HG02870 (cell line): ENCODE measurements around the gene PDPK1.
"Not testable (repeated sequence)": the region's sequence is repeated elsewhere in the genome, so short reads cannot be mapped to it uniquely, and the experiment has no call there.

Experiments
- ATAC-seq: cut with Tn5 transposase; IDR thresholded peaks from one replicate; pipeline ENCODE4 v1.9.1; 2021; ENCODE audit warnings: mild to moderate bottlenecking, moderate library complexity; ENCODE audit not compliant: unreplicated experiment

Gene PDPK1

GRCh38 chr16:2609827-2610470, 72.1 kb downstream of the PDPK1 start:
- no peak for ATAC-seq

GRCh38 chr16:2610781-2611498, 73.1 kb downstream of the PDPK1 start:
- ATAC-seq, result no peak

GRCh38 chr16:2611499-2611862, 73.7 kb downstream of the PDPK1 start:
- no peak for ATAC-seq

- ATAC-seq, result not testable (repeated sequence)
These were observed 74.1 kb downstream of the PDPK1 start for GRCh38 chr16:2611877-2612276.

GRCh38 chr16:2613251-2613650, 75.4 kb downstream of the PDPK1 start:
- not testable (repeated sequence) for ATAC-seq

GRCh38 chr16:2614761-2615191, 77.0 kb downstream of the PDPK1 start:
- ATAC-seq, result no peak

- ATAC-seq, result not testable (repeated sequence)
These were observed 81.1 kb downstream of the PDPK1 start for GRCh38 chr16:2618964-2619363.

GRCh38 chr16:2619628-2620027, 81.8 kb downstream of the PDPK1 start:
- not testable (repeated sequence) for ATAC-seq

GRCh38 chr16:2620870-2621269, 83.0 kb downstream of the PDPK1 start:
- ATAC-seq, result not testable (repeated sequence)

GRCh38 chr16:2621395-2621794, 83.6 kb downstream of the PDPK1 start:
- not testable (repeated sequence) for ATAC-seq

GRCh38 chr16:2627075-2627474, 89.3 kb downstream of the PDPK1 start:
- not testable (repeated sequence) for ATAC-seq

- not testable (repeated sequence) for ATAC-seq
These were observed 93.4 kb downstream of the PDPK1 start for GRCh38 chr16:2631203-2631602.

- ATAC-seq, result not testable (repeated sequence)
These were observed 94.5 kb downstream of the PDPK1 start for GRCh38 chr16:2632291-2632690.

- not testable (repeated sequence) for ATAC-seq
These were observed 101.4 kb downstream of the PDPK1 start for GRCh38 chr16:2639071-2639721.

- ATAC-seq, result not testable (repeated sequence)
These were observed 101.9 kb downstream of the PDPK1 start for GRCh38 chr16:2639722-2640072.

GRCh38 chr16:2642561-2642960, 104.7 kb downstream of the PDPK1 start:
- not testable (repeated sequence) for ATAC-seq

GRCh38 chr16:2644754-2645453, 107.1 kb downstream of the PDPK1 start:
- ATAC-seq, result not testable (repeated sequence)

- ATAC-seq, result not testable (repeated sequence)
These were observed 113.5 kb downstream of the PDPK1 start for GRCh38 chr16:2651268-2651871.
